Upper lobe of right lung (tissue), 1 donor: ENCODE results near the gene NHERF2. TPM values are rescaled to one million over a fixed set of nuclear protein-coding genes. Genes with fewer than 3 reads are reported as not detected.

Experiments used
- ATAC-seq: fragments of 200-7000 bp; cut with Tn5 transposase; one replicate; pipeline ENCODE4 v1.9.1; 2020; ENCODE audit warnings: mild to moderate bottlenecking, moderate library complexity
- DNase-seq: peaks from one replicate; pipeline ENCODE4 v3.0.0-alpha.2; 2020
- H3K27ac ChIP-seq: fragments of 200-600 bp; one replicate; pipeline ENCODE4 v1.8.0; 2022
- H3K27me3 ChIP-seq: fragments of 200-600 bp; one replicate; pipeline ENCODE4 v1.8.0; 2022; ENCODE audit warnings: mild to moderate bottlenecking
- H3K36me3 ChIP-seq: fragments of 200-600 bp; one replicate; pipeline ENCODE4 v1.8.0; 2022
- H3K4me1 ChIP-seq: fragments of 200-600 bp; one replicate; pipeline ENCODE4 v1.8.0; 2022
- H3K4me3 ChIP-seq: fragments of 200-600 bp; one replicate; pipeline ENCODE4 v1.8.0; 2022; ENCODE audit warnings: mild to moderate bottlenecking
- H3K9me3 ChIP-seq: fragments of 200-600 bp; one replicate; pipeline ENCODE4 v1.8.0; 2022
- CTCF ChIP-seq: fragments of 200-600 bp; IDR thresholded peaks from one replicate; pipeline ENCODE4 v1.8.0; 2022; ENCODE audit warnings: antibody characterized with exemption
- intact Hi-C: fragments of 100-400 bp; cut with DNase I; formaldehyde crosslinking; loops from one replicate; pipeline ENCODE4 v1.11.0; 2022
- long read RNA-seq: library from polyadenylated mRNA; unstranded; transcript quantifications from one replicate; pipeline ENCODE4 v2.0.0, GENCODE V29; 2021
- total RNA-seq: library from RNA; stranded (reverse); fragmentation: NEBNext Ultra II Directional; extraction: Animal tissue kit (Norgen Biotek cat#: 25700); gene quantifications from one replicate; pipeline ENCODE4 v1.2.1, GENCODE V29; 2021
- donor health status: DM: no; HTN: yes; CAD: no; lungs with severe emphysema.

NHERF2 gene
- 363 TPM for total RNA-seq
- long read RNA-seq, transcript SLC9A3R2-201 (7 exons, 2,194 nt): major isoform, 318 of 543 reads
- long read RNA-seq, transcript SLC9A3R2-208 (6 exons, 1,199 nt): minor isoform, 49 of 543 reads
- long read RNA-seq, transcript SLC9A3R2-205 (5 exons, 1,087 nt): minor isoform, 12 of 543 reads
- long read RNA-seq, transcript SLC9A3R2-202 (7 exons, 1,564 nt): minor isoform, 61 of 543 reads
- long read RNA-seq, partial matches to known transcripts: 31 of 543 reads
- long read RNA-seq, other reads (novel, unspliced or antisense): 55 of 543 reads

DNA sequence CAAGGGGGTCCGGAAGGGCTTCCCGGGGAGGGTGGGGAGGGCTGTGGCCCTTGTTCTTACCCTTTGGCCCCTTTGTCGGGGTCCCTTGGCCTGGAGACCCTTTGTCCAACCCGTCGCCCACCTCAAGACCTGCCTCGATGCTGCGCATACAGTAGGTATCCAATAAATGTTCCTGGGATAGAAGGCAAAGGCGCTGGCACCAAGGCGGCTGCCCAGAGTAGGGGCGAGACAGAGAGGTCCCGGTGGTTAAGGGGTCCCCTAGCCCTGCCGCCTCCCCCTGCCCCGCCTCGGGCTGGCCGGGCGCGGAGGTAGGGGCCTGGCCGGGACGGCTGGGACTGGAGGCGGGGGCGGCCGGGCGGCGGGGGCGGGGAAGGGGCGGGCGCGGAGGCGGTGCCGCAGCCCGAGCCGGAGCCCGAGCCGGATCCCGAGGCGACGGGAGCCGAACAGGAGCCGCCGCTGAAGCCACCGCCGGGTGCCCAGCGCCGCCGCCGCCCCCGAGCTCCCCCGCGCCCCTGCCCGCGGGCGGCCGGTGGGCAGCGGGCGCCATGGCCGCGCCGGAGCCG lies at the start of gene NHERF2:
Gene NHERF2 (plus strand): TSS at position 442 of the 563 bp plus-strand sequence. CDS start 104 bp downstream, at position 546.
- ATAC-seq: peak; percentile 24
- H3K4me1 ChIP-seq: peaks cover 48% of the 10 kb centered on the region
- intact Hi-C loops: no loop called here

GRCh38 chr16:1976951-1977874 lies 49.5 kb upstream of the NHERF2 start:
- TF ChIP-seq CTCF: no peak
- Histone ChIP-seq H3K27ac (no peak overlapping the region), H3K36me3 (peaks cover 45% of the 10 kb centered on the region), H3K4me3 (no peak overlapping the region), H3K27me3 (peaks cover 38% of the 10 kb centered on the region), H3K9me3 (no peaks in the 10 kb centered on the region), H3K4me1 (peaks cover 11% of the 10 kb centered on the region)
- DNase-seq (no peak), ATAC-seq (no peak)
- intact Hi-C loops: no loop called here

More for the DNA sequence above, at the start of gene NHERF2:
- Histone ChIP-seq H3K27ac (peak within 1 kb of the TSS; percentile 73), H3K9me3 (no peaks in the 10 kb centered on the region), H3K27me3 (peaks cover 5% of the 10 kb centered on the region), H3K4me3 (peak within 1 kb of the TSS; percentile 72), H3K36me3 (peaks cover 18% of the 10 kb centered on the region)
- DNase-seq: peak; percentile 77
- TF ChIP-seq CTCF: no peak

GRCh38 chr16:1977875-1978268 lies 48.8 kb upstream of the NHERF2 start:
- no peak for ATAC-seq
- Histone ChIP-seq H3K27me3 (peaks cover 42% of the 10 kb centered on the region), H3K4me1 (peaks cover 5% of the 10 kb centered on the region), H3K27ac (no peak overlapping the region), H3K36me3 (peaks cover 45% of the 10 kb centered on the region), H3K9me3 (no peaks in the 10 kb centered on the region), H3K4me3 (no peak overlapping the region)
- intact Hi-C loops: no loop called here
- no peak for TF ChIP-seq CTCF
- no peak for DNase-seq

DNA sequence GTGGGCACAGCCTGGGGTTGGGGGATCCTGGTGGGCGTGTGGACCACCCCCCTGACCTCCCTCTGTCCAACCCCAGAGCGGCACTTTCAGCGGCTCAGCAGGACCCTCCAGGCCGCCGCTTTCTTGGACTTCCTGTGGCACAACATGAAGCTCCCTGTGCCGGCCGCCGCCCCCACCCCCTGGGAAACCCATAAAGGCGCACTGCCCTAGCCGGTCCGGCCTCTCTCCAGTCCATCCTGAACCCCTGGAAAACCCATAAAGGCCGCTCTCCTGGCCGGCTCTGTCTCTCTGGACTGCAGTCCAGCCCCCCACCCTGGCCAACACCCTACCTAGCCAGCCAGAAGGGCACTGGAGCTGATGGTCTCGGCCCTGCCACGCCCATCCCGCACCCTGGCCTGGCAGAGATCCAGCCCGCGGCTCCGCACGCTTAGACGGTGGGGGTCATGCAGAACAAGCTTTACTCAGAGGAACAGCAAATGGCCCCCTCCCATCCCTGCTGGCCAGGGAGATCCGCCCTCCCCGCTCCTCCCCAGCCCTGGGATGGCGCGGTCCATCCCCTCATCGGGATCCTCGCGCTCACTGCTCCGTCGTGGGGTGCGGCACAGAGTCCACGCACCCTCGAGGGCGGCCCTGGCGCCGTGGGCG lies 48.1 kb upstream of the NHERF2 start:
- TF ChIP-seq CTCF: no peak
- peak overlapping the region; percentile 65 for H3K27ac ChIP-seq
- H3K36me3 ChIP-seq: peaks cover 45% of the 10 kb centered on the region
- H3K27me3 ChIP-seq: peaks cover 42% of the 10 kb centered on the region
- ATAC-seq (no peak), DNase-seq (no peak)
- intact Hi-C loops: no loop called here
- H3K4me3 ChIP-seq: peak overlapping the region; percentile 39
- H3K9me3 ChIP-seq: no peaks in the 10 kb centered on the region
- peaks cover 7% of the 10 kb centered on the region for H3K4me1 ChIP-seq

GRCh38 chr16:1979271-1980029 lies 47.3 kb upstream of the NHERF2 start:
- H3K4me1 ChIP-seq: peaks cover 8% of the 10 kb centered on the region
- intact Hi-C loops: no loop called here
- peak overlapping the region; percentile 65 for H3K27ac ChIP-seq
- TF ChIP-seq CTCF: no peak
- H3K27me3 ChIP-seq: peaks cover 42% of the 10 kb centered on the region
- H3K4me3 ChIP-seq: peak overlapping the region; percentile 39
- peak; percentile 95 for DNase-seq
- H3K9me3 ChIP-seq: no peaks in the 10 kb centered on the region
- peaks cover 40% of the 10 kb centered on the region for H3K36me3 ChIP-seq
- ATAC-seq: peak; percentile 75
